ENCODE results near the gene APH1B.

APH1B gene

DNA sequence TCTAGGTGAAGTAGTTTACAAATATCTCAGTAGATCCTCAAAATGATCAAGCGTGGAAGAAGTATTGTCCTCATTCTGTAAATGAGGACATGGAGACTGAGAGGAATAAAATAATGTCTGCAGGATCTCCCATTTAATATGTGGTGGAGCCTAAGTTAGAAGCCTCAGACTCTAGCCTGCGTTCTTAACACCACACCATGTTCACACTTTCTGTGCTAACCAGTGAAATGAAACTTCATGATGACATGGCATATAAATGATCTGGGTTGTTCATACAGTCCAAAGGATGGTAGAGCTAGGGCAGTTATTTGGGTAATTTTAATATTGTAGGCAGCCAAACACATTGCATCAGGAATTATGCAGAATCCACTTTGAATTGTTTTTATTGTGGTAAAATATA lies 25.1 kb upstream of the APH1B start:
- no peak for DNase-seq (ENCODE audit: low read depth)

DNA sequence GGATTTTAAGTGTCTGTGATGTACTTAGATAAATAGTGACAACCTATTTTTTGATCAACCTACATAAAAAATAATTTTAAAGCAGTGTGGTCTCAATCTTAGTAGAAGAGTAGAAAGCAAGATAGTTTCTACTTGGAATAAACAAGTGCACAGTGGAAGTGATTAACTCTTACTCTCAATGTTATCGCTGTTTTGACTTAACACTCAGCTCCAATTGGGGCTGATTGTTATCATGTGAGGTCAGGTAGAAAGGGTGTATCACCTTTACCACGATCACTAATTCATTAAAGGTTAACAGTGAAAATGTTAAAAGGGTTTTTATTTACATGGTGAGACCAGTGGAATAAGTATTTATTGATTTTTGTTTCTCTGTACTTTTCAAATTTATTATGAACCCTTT lies 22.4 kb upstream of the APH1B start:
- DNase-seq (ENCODE audit: low read depth) = no peak

DNA sequence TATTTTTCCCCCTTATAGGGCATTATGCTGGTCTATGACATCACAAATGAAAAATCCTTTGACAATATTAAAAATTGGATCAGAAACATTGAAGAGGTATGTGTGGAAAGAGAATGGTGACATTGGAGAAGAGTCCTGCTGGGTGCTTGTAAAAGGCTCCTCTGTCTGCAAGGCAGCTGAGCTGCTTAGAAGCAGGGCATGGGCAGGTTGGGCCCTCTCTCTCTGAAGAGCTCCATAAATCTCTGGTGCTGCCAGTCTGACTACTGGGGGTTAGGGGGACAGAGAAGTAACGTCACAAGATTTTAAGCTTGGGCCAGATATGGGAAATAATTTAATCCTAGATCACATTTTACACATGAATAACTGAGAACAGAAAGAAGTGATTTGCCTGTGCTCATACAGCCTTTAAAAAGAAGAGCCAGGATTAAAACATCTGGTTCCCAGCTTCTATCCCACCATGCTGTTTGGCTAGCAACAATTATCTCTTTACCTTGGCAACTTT lies 21.9 kb upstream of the APH1B start:
- DNase-seq (ENCODE audit: low read depth) = no peak

DNA sequence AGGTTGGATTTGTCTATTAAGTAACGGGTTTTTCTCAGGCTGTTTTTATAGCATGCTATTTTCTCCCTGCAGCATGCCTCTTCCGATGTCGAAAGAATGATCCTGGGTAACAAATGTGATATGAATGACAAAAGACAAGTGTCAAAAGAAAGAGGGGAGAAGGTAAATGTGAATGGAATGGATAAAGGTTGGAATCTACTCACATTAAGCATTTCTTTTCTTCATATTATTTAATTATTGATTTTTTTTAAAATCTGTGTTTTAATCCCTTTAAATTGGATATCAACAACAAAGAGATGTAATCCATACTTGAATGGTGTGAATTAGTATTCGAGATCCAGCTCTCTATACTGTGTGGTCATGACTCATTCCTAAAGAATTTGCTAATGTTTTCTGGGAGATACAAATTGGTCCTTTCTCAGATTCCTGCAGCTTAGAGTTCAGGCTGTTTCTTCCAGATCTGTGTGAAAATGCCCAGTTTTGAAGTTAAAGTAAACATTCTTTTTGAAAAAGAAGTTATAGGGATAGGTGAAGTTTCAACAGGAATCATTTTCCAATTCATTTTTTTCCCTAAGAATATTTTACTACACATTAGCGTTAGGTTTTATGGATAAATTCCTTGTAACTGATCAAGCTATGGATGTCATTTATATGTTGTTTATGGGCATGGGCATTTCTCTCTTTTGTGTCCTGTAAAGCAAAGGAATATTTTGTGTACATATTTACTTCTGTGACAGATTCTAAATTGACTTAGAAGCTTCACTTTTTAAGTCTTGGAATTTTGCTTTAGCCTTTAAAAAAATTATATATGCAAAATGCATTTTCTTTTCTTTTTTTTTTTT lies 20.8 kb upstream of the APH1B start:
- DNase-seq (ENCODE audit: low read depth) = no peak

DNA sequence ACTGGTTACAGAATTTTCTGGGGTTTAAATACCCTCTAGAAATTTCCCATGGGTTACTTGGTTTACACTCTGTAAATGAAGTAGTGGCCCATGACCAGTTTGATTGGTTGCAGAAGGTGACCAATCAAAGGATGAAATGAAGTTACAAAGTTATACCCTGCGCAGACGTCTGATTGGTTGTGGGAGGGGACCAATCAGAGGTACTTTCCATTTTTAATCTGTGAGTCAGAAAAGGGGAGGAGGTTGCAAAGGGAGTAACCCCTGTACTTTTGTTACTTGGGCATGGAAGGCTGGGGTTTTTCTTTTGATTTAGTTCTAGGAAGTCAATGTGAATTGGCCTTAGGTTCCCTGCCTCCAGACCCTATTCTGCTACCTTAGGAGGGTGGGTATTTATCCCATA lies 18.7 kb upstream of the APH1B start:
- DNase-seq (ENCODE audit: low read depth) = no peak

DNA sequence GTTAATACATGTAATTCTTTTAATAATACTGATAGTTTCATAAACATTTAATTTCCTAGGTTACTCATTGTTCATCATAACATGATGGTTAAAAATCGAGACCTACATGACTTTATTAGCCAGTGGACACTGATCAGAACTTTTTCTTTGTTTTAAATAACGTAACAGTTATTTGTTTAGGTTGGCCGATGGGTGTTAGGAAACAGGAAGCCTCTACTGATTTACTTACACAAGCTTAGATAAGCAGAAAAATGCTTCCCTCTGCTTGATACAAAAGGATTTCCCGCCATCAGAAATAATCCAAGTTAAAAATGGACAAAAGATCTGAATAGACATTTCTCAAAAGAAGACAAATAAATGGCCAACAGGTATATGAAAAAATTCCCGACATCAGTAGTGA lies 16.6 kb upstream of the APH1B start:
- no peak for DNase-seq (ENCODE audit: low read depth)

DNA sequence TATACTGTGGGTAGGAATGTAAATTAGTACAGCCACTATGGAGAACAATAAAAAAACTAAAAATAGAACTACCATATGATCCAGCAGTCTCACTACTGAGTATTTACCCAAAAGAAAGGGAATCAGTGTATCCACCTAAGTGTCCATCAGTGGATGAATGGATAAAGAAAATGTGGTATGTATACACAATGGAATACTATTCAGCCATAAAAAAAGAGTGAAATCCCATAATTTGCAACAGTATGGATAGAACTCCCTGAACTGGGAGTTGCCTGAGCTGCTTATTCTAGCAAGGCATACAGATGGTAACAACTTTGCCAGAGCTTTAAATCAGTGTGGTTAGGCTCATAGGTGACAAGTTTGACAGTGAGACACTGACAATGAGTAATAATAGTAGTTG lies 16.1 kb upstream of the APH1B start:
- DNase-seq (ENCODE audit: low read depth) = no peak

DNA sequence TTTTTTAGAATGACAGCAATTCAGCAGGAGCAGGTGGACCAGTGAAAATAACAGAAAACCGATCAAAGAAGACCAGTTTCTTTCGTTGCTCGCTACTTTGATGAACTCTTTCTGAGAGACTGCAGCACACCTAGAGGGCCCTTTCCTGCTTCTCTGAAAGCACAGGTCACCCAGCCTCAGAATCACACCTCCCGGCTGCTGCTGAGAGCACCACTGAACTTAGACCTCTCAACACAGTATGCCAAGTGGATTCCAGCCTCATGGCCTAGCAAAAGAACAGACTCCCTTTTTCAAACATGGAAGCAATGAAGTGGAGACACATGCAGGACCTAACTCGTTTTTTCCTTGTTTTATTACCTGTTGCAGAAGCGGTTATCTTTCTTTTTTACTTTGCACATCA lies 13.9 kb upstream of the APH1B start:
- DNase-seq (ENCODE audit: low read depth) = no peak

DNA sequence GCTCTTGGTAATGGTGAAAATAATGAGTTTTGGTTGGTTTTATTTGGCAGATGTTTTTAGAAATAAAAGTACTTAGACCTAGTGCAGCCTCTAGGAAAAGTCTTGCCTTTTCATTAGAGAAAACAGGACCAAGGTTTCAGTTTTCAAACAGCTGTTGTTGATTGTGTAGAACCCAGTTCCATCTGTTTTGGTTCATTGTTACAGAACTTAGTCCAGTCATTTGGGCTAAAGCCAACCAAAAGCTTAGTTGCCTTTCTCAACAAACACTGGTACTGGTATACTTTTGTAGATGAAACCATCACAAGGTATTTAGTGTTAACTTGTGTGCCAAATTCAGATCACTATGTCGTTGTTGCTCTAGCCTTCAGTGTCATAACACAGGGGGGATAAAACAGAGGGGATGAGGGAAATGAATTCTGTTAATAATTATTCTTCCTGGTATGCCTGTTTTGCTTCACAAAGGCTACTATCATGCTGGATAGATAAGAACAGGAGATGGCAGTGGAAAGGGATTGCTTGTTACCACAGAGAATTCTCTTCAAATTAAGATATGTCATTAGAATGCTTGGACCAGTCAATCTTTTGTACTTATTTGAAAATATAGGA lies 12.6 kb upstream of the APH1B start:
- DNase-seq (ENCODE audit: low read depth) = no peak

DNA sequence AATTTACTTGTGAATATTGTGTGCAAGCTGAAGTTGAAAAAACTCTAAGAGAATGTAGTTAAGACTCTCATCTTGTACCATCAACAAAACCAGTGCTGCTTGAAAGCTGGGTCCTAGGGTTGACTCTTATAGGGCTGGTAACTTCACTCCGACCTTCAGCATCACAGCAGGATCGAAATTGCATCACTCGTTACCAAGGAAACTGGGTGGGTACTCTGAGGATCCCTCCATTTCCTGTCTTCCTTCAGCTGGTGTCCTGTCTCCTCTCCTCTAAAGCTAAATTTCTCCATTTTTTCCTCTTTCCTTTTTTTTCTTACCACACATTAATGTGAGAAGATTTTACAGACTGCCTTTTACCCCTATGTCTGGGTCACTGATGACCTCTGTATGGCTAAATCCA lies 3.0 kb upstream of the APH1B start:
- no peak for DNase-seq (ENCODE audit: low read depth)

DNA sequence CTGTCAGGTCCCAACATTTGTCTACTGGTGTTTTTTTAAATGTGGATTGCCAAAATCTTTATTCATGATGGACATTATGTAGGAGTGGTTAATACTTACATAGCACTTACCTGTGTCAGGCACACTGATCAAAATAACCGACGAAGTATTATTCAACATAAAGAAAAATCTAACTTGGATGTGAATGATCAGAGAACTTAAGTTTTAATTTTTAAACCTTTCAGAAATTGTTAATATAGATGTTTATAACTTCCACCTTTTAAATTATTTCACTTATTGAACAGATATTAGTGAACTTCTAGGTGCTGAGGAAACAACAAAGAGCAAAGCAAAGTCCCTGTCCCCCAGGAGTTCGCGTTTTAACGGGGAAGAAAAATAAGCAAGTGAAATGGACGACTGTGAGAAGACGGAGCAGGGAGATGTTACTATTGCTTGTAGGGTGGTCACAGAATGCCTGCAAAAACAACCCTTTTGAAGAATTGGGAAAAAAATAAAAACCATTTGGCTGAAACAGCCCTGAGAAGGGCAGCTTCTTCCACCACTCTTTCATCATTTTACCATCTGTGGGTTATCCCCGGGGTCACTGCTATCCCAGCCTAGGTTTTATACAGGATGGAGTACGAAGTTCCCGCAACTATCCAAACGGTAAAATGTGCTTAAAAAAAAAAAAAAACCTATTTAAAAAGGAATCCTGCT lies 915 bp upstream of the APH1B start:
- DNase-seq (ENCODE audit: low read depth) = no peak

DNA sequence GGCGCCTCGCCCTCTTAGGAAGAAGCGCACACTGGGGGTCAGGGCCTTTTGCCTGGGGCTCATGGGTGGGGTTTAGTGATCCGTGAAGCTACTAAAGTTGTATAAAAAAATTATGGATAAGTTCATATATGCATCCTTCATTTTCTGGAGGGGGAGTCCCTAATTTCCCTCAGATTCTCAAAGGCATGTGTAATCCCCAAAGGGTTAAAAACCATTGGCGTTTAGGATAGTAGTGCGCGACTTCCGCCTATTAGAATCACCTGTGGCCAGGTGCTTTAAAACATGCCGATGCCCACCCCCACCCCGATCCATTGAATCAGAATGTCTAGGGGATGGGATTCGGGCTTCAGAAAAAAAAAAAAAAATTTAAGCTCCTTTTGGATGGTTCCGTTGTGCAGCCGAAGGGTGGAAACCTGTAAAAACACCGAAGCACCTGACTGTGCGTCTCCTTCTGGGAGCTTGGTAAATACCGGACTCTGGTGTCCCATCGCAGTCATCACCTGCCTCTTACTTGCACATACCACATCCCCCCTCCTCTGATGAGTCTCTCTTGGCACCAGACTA lies 570 bp downstream of the APH1B start:
- no peak for DNase-seq (ENCODE audit: low read depth)

DNA sequence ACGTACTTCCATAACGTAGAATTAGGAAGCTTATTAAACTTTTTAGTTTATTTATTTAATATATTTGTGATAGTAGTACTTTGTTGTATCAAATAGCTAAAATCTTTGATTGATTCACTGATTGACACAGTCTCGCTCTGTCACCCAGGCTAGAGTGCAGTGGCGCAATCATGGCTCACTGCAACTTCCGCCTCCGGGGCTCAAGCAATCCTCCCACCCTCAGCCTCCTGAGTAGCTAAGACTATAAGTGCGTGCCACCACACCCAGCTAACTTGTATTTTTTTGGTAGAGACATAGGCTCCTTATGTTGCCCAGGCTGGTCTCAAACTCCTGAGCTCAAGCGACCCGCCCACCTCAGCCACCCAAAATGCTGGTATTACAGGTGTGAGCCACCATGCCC lies 5.7 kb downstream of the APH1B start:
- DNase-seq (ENCODE audit: low read depth) = no peak

DNA sequence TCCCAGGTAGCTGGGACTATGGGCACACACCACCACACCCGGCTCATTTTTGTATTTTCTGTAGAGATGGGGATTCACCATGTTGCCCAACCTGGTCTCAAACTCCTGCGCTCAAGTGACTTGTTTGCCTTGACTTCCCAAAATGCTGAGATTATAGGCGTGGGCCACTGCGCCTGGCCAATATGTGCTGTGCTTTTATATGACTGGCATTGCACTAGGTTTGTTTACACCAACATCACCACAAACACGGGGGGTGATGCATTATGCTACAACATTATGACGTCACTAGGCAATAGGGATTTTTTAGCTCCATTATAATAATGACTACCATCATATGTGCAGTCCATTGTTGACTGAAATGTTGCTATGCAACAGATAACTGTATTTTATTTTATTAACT lies 6.9 kb downstream of the APH1B start:
- no peak for DNase-seq (ENCODE audit: low read depth)

DNA sequence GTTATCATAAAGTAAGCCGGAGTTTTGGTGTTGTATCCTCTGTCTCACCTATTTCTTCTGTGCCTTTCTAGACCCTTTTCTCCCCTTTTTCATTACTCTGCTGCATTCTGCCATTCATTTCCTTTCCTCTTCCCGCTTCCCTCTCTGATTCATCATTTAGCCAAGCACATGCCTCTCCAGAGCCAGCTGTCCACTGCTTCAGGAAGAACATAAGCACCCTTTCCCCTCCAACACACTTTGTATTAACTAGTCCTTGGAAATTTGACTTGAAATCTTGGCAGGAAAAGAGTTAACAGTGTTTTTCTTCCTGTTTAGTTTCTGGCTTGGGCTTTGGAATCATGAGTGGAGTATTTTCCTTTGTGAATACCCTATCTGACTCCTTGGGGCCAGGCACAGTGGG lies 9.7 kb downstream of the APH1B start:
- no peak for DNase-seq (ENCODE audit: low read depth)

DNA sequence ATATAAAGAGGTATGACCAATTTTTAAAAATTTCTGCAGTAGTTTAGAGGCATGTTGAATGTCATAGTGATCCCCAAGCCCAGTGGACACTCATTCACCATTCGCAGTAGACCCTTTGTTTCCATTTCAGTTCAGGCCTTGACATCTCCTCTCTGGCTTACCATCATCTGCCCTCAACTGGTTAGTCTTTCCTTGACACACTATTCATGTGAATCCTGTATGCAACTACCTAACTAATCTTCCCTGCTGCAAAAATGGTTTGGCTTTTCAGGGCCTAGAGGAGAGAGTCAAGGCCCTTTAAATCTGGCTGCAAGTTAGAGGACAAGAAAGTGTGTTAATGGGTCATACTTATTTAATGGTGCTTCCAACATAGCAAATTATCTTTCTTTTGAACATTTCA lies 10.9 kb downstream of the APH1B start:
- no peak for DNase-seq (ENCODE audit: low read depth)

DNA sequence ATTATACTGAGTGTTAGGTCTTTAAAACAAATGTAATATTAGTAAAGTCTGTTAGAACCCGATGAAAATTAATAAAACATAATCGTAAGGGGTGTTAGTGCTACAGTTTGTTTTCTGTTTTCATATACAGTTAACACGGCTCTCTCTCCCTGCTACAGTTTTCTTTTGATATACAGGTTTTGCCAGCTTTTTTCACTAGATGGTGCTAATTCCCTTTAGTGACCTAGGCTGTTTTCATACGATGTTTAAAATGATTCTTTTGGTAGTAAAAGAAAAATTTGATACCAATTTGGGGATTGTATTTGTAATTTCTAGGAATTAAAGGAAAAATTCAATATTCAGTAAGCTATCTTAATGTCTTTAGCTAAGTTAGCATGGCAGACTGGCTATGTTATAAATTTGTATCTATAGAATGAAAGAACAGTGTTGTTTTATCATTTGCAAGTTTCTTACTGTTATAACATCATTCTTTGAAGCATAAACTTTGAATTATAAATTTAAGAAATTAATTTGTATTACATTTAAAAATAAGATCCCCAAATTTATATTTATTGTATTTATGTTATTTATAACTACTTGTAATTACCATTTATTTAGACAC lies 11.5 kb downstream of the APH1B start:
- no peak for DNase-seq (ENCODE audit: low read depth)

DNA sequence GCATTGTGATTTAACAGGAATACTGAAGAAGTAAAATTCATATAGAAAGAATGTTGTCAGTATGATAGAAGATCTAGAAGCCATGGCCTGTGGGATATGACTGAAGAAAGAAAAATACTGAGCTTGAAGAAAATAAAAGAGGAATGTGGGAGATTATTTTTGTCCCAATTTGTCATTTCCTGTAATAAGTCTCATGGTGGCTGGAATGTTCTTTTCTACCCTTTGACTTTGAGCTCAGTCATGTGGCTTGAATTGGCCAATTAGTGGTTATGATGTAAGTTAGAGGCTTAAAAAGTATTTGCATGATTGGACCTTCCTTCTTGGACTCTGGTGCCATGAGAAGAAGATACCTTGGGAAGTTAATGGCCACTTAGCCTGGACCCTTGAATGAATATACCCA lies 14.1 kb downstream of the APH1B start:
- DNase-seq (ENCODE audit: low read depth) = no peak

DNA sequence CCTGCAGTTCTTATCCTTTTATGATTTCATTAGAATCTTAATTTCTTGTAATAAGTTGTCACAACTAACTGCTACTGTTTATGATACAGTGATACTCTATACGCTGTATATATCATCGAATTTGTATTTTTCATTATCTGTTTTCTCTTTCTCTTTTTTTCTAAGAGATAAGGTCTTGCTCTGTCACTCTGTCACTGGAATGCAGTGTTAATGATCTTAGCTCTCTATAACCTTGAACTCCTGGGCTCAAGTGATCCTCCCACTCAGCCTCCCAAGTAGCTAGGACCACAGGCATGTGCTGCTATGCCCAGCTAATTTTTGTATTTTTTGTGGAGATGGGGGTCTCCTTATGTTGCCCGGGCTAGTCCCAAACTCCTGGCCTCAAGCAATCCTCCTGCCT lies 14.8 kb downstream of the APH1B start:
- DNase-seq (ENCODE audit: low read depth) = no peak

DNA sequence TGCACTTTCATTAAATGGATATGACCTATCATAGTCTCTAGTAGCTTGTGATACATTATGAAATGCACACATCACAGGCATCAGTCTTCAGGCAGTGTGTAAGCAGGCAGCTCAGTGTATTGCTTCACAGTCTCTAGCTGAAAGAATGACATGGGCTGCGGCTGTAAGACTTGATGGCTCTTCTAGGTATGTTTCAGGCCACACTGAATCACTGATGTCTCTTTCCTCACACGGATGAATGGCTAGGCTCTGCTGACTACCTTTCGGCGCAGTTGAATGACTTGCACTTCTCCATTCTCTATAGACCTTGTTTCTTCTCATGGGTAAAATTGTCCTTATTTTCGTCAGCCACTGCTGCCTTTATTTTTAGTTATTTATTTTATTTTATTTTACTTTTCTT lies 15.4 kb downstream of the APH1B start:
- no peak for DNase-seq (ENCODE audit: low read depth)

DNA sequence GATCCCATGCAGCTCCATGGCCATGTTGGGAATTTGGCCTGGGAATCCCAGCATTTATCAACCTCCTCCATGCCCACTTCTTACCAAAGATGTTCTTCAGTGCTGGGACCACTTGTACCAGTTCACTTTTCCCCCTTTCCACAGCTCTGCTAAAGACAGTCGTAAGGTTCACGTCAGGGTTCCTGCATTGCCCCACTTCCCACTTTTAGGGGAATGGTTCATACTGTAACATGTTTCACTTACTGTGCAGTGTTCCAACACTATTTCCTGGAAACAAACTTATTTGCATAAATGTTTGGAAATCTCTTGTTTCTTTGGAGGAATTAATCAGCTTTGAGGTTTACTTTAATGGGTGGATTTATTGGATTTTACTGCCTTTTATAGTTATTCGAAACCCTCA lies 17.0 kb downstream of the APH1B start:
- DNase-seq (ENCODE audit: low read depth) = no peak

DNA sequence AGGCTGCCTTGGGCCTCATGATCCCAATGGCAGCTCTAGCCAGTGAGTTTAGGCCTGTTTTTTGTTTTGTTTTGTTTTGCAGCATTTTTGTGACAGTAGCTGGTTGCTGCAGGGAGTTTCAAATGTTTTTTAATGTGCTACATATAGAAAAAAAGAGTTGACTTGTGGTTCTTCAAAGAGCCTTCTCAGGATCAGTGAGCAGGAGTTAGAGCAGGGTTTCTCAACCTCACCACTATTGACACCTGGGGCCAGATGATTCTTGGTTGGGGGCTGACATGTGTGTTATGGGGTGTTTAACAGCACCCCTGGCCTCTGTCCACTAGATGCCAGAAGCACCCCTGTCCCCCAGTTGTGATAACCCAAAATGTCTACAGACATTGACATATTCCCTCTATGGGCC lies 17.9 kb downstream of the APH1B start:
- DNase-seq (ENCODE audit: low read depth) = no peak

DNA sequence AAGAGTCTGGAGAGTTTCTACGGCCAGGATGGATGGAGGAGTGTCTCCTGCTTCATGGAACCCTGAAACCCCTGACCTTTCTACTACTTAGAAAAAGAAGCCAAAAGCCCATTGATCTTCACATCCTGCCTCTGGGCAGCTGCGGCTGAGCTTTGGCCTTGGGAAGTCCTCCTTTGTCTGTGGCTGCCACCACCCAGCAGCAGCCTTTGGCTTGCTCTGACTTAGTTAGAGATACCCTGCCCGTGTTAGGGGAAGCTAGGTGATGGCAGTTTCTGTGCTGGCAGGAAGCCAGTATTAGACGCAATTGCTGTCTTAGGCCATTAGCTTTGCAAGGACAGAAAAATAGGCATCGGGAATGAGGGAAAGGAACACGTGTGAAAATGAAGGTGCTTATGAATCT lies 18.8 kb downstream of the APH1B start:
- DNase-seq (ENCODE audit: low read depth) = no peak
